HS-5 (cell line): Measurements from ENCODE around the gene PLPPR3.

Experiments used
- DNase-seq: peaks from one replicate; pipeline ENCODE4 v3.0.0-alpha.2; 2012; ENCODE audit warnings: low read depth

The PLPPR3 gene

GRCh38 chr19:795691-796581 is 25.8 kb downstream of the PLPPR3 start:
- no peak for DNase-seq

GRCh38 chr19:795073-795611 is 26.6 kb downstream of the PLPPR3 start:
- DNase-seq = no peak

GRCh38 chr19:793806-794205 is 27.9 kb downstream of the PLPPR3 start:
- DNase-seq = no peak

- no peak for DNase-seq
These were observed 29.4 kb downstream of the PLPPR3 start for GRCh38 chr19:792306-792885.

GRCh38 chr19:791567-792305 is 30.0 kb downstream of the PLPPR3 start:
- DNase-seq = no peak

- DNase-seq = no peak
These were observed 30.7 kb downstream of the PLPPR3 start for GRCh38 chr19:791007-791566.

- DNase-seq = no peak
These were observed 32.1 kb downstream of the PLPPR3 start for GRCh38 chr19:789701-790060.

GRCh38 chr19:788983-789700 is 32.6 kb downstream of the PLPPR3 start:
- DNase-seq = no peak

GRCh38 chr19:788686-788982 is 33.1 kb downstream of the PLPPR3 start:
- DNase-seq = no peak

- DNase-seq = no peak
These were observed 34.2 kb downstream of the PLPPR3 start for GRCh38 chr19:787536-787935.

- DNase-seq = no peak
These were observed 37.2 kb downstream of the PLPPR3 start for GRCh38 chr19:784541-784940.

- no peak for DNase-seq
These were observed 38.7 kb downstream of the PLPPR3 start for GRCh38 chr19:782878-783668.

GRCh38 chr19:782185-782877 is 39.4 kb downstream of the PLPPR3 start:
- DNase-seq = no peak

- DNase-seq = no peak
These were observed 40.0 kb downstream of the PLPPR3 start for GRCh38 chr19:781800-782184.

GRCh38 chr19:780935-781334 is 40.8 kb downstream of the PLPPR3 start:
- no peak for DNase-seq

GRCh38 chr19:778910-779653 is 42.7 kb downstream of the PLPPR3 start:
- no peak for DNase-seq

- DNase-seq = no peak
These were observed 45.2 kb downstream of the PLPPR3 start for GRCh38 chr19:776549-776948.

GRCh38 chr19:772730-773436 is 48.9 kb downstream of the PLPPR3 start:
- no peak for DNase-seq

GRCh38 chr19:772063-772462 is 49.7 kb downstream of the PLPPR3 start:
- no peak for DNase-seq
